ENCODE measurements around the gene TOM1.

TOM1 gene

DNA sequence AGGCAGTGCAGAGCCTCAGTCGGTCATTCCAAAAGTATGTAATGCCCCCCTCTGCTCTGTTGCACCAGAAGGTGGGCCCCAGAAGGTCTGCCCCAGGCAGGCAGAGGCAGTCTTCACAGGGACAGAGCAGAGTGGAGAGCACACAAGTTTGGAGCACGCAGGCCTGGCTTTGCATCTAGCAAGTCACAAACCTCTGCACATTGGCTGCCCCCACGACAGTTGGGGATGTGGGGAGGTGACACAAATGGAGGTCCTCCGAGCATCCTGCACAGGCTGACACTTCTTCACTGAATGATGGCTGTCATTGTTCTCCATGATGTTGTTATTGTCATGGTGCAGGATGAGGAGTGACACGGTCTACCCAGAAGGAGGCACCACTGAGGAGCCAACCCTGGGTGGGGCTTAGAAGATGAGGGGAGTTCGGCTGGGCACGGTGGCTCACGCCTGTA is 11.9 kb downstream of the TOM1 start:
- ATAC-seq (replicated peaks) (no peak), DNase-seq (no peak)
- peak overlapping the region in 1 of 2 donors; percentile 3 for H3K4me3 Mint-ChIP-seq
- peaks cover 62 to 70% of the 10 kb centered on the region in 2 donors for H3K4me1 Mint-ChIP-seq (ENCODE audit: low read depth in 2 of 2)
- H3K9me3 Mint-ChIP-seq: no peaks in the 10 kb centered on the region
- peaks cover 22% of the 10 kb centered on the region for H3K36me3 Mint-ChIP-seq (ENCODE audit: insufficient read depth)
- H3K27ac Mint-ChIP-seq: peak overlapping the region in 1 of 2 donors; percentile 5
- H3K27me3 Mint-ChIP-seq: no peaks in the 10 kb centered on the region

DNA sequence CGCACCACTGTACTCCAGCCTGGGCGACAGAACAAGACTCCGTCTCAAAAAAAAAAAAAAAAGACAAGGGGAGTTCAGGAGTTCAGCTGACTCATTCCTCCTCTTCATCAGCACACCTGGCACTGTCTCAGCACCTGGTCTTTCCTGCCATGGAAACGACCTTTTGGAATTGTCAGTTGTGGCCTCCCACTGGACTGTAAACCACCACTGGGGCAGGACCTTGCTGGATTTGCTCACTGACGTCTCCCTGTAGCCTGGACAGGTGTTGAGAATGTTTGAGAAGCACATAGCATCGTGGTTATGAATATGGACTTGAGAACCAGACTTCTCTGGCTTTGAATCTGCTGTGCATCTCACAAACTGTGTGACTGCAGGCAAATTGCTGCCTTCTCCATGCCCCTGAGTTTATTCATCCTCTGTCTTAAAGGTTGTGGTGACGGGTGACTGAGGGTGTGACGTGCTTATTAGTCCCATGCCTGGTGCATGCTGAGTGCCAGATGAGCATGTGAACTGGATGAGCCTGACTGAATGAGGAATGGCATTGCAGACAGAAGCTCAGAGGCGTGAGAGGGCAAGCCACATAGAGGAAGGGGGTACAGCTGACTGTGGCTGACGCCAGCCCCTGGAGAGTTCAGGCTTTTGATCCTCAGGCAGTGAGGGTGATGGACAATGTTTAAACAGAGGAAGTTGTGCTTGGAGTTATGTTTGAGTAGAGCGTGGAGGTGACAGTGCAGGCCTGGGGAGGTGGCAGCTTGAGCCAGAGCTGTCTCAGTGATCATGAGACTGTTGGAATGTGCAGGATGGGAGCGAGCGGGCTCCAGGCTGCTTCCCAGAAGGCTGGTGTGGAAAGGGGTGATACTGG is 12.7 kb downstream of the TOM1 start:
- H3K27me3 Mint-ChIP-seq: no peaks in the 10 kb centered on the region
- peak overlapping the region; percentile 5 to 51 for H3K27ac Mint-ChIP-seq
- peaks cover 21% of the 10 kb centered on the region for H3K36me3 Mint-ChIP-seq (ENCODE audit: insufficient read depth)
- ATAC-seq (replicated peaks) (no peak), DNase-seq (no peak)
- no peaks in the 10 kb centered on the region for H3K9me3 Mint-ChIP-seq
- no peak overlapping the region for H3K4me3 Mint-ChIP-seq
- H3K4me1 Mint-ChIP-seq (ENCODE audit: low read depth in 2 of 2): peaks cover 54 to 64% of the 10 kb centered on the region in 2 donors

GRCh38 chr22:35313311-35314121 is 13.8 kb downstream of the TOM1 start:
- no peak for DNase-seq
- peaks cover 45 to 56% of the 10 kb centered on the region in 2 donors for H3K4me1 Mint-ChIP-seq (ENCODE audit: low read depth in 2 of 2)
- no peak overlapping the region for H3K4me3 Mint-ChIP-seq
- ATAC-seq (replicated peaks): no peak
- H3K27me3 Mint-ChIP-seq: no peaks in the 10 kb centered on the region
- peaks cover 31% of the 10 kb centered on the region for H3K36me3 Mint-ChIP-seq (ENCODE audit: insufficient read depth)
- H3K9me3 Mint-ChIP-seq: no peaks in the 10 kb centered on the region
- H3K27ac Mint-ChIP-seq: no peak overlapping the region

DNA sequence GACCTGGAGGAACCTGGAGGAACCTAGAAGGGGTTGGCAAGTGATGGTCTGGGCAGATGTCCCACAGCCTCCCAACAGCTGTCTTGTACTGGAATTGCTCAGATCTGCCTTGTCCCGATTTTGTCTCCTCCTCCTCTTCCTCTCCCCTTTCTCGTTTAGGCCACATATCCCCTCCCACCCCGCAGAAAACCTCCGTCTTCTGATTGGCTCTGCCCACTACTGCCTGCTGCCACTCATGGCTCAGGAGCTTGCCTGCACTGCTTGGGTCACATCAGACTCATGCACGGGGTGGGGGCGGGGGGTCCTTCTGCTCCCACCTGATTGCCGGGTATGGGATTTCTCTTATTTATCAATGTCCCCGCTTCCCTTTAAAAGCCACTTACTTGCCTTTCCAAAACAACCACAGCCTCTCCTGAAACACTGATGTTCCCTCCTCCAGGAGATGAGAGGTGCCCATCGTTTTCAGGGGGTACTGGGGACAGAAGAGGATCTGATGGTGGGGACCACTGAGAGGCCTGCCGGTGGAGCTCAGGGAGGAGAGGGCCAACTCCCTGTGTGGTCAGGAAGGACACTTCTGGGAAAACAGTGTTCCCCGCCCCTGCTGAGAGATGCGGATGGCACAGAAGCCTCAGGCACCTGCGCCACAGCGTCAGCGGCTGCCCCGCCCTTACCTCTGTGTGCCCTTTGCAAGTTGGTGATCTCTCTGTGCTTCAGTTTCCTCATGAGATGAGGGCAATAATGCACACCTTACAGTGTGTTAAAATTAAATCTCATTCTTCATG is 14.7 kb downstream of the TOM1 start:
- no peak overlapping the region for H3K4me3 Mint-ChIP-seq
- peaks cover 37 to 48% of the 10 kb centered on the region in 2 donors for H3K4me1 Mint-ChIP-seq (ENCODE audit: low read depth in 2 of 2)
- H3K36me3 Mint-ChIP-seq (ENCODE audit: insufficient read depth): peaks cover 33% of the 10 kb centered on the region
- H3K27me3 Mint-ChIP-seq: no peaks in the 10 kb centered on the region
- ATAC-seq (replicated peaks) (no peak), DNase-seq (no peak)
- H3K27ac Mint-ChIP-seq: peak overlapping the region; percentile 39 to 75
- no peaks in the 10 kb centered on the region for H3K9me3 Mint-ChIP-seq

DNA sequence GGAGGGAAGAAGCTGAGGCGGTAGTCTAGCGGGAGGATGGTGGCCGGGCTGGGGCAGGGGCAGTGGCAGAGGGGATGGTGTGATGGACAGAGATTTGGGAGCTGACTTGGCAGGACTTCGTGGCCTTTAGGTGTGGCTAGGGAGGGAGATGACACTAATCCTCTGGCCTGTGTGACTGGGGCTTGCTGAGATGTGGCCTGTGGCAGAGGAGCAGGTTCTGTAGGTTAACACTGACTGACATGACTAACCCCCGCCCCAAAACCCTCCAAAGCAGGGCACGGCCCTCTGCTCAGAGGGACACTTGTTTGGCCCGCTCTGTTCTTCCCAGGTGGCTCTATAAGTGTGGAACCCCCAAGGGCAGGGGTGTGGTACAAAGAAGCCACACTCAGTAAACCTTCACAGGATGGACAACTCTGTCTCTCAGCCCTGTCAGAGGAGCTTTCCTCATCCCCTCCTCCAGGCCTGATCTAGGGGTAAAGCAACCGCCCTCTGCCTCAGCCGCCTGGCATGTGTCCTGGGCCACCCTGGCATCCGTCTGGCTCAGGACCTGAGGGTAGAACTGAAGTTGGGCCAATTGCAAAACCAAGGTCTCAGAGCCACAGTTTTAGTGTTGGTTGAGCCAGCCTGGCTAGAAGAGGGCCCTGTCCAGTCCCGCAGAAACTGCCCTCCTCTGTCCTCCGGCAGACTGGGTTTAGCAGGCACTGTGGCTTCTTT is 15.6 kb downstream of the TOM1 start:
- no peak for DNase-seq
- H3K4me3 Mint-ChIP-seq: no peak overlapping the region
- H3K9me3 Mint-ChIP-seq: no peaks in the 10 kb centered on the region
- H3K27me3 Mint-ChIP-seq: no peaks in the 10 kb centered on the region
- ATAC-seq (replicated peaks): no peak
- peak overlapping the region; percentile 12 to 39 for H3K27ac Mint-ChIP-seq
- H3K36me3 Mint-ChIP-seq (ENCODE audit: insufficient read depth): peaks cover 38% of the 10 kb centered on the region
- peaks cover 29 to 41% of the 10 kb centered on the region in 2 donors for H3K4me1 Mint-ChIP-seq (ENCODE audit: low read depth in 2 of 2)

DNA sequence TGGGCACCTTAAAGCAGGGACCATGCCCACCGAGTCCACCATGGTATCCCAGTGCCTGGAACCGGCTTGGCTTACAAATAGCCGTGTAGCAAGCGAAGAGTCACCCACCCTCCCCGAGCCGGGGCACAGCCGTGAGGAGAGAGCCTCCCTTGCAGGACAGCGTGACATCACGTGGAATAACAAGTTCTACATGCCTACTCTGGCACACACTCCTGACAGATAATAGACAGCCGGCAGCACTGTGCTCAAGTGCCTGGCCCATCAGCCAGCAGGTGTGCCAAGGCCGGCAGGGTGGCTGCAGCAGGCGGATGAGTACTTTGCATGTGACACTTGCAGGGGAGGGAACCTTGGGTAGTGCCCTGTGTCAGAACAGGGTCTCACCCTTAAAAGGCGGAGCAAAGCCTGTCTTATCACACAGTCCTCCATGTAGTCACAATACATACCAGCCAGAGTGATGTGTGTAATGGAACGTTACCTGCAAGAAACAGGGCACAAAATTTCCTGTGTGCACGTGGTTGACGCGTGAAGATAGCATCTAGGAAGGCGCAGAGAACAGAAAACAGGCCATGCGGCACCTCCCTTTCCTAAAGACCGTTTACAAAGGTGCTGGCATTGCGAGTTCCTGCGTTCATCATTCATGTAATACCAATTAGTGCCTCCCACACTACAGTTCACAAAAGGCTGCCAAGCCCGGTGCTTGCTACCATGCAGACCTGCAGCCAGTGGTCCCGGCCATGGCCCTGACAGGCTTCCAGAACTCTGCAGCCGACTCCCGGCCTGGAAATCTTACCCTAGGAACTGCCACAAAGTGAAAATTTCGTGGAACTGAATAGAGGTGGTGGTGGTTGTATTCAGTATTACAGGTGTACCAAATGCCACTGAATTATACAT is 16.4 kb downstream of the TOM1 start:
- ATAC-seq (replicated peaks): peak; percentile 23
- H3K9me3 Mint-ChIP-seq: no peaks in the 10 kb centered on the region
- H3K4me3 Mint-ChIP-seq: no peak overlapping the region
- H3K4me1 Mint-ChIP-seq (ENCODE audit: low read depth in 2 of 2): peaks cover 20 to 33% of the 10 kb centered on the region in 2 donors
- no peak for DNase-seq
- H3K36me3 Mint-ChIP-seq (ENCODE audit: insufficient read depth): peaks cover 41% of the 10 kb centered on the region
- H3K27ac Mint-ChIP-seq: peak overlapping the region; percentile 3 to 12
- no peaks in the 10 kb centered on the region for H3K27me3 Mint-ChIP-seq

GRCh38 chr22:35316751-35317150 is 17.1 kb downstream of the TOM1 start:
- H3K27ac Mint-ChIP-seq: no peak overlapping the region
- H3K9me3 Mint-ChIP-seq: no peaks in the 10 kb centered on the region
- ATAC-seq (replicated peaks): no peak
- H3K4me3 Mint-ChIP-seq: no peak overlapping the region
- peaks cover 41% of the 10 kb centered on the region for H3K36me3 Mint-ChIP-seq (ENCODE audit: insufficient read depth)
- H3K27me3 Mint-ChIP-seq: no peaks in the 10 kb centered on the region
- DNase-seq: no peak
- H3K4me1 Mint-ChIP-seq (ENCODE audit: low read depth in 2 of 2): peaks cover 18 to 27% of the 10 kb centered on the region in 2 donors

DNA sequence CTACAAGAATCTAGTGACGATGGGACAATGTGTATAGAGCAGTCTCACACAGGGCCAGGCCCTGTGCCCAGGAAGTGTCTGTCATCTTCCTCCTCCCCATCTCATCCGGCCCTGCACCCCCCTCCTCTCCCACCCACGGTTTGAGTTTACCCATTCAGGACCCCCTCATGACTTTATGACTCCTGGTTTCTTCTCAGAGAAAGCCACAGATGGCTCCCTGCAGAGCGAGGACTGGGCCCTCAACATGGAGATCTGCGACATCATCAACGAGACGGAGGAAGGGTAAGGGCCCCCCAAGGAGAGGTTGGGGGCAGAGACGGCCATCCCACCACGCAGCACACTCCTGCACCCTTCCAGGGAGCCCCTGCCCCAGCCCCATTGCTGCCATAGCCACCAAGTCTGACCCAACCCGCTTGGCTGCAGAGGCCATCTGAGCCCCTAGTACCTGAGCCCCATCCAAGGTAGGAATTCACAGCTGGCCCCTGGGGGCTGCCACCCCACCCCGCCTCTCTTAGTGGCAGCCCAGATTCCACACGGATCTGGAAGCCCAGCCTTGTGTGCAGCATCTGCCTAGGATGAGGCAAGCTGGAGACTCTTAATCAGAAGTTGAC is 18.1 kb downstream of the TOM1 start:
- Mint-ChIP-seq H3K4me3 (no peak overlapping the region), H3K4me1 (ENCODE audit: low read depth in 2 of 2) (peaks cover 12 to 21% of the 10 kb centered on the region in 2 donors), H3K9me3 (no peaks in the 10 kb centered on the region), H3K27ac (peak overlapping the region in 1 of 2 donors; percentile 3), H3K36me3 (ENCODE audit: insufficient read depth) (peaks cover 48% of the 10 kb centered on the region), H3K27me3 (no peaks in the 10 kb centered on the region)
- DNase-seq (no peak), ATAC-seq (replicated peaks) (no peak)

DNA sequence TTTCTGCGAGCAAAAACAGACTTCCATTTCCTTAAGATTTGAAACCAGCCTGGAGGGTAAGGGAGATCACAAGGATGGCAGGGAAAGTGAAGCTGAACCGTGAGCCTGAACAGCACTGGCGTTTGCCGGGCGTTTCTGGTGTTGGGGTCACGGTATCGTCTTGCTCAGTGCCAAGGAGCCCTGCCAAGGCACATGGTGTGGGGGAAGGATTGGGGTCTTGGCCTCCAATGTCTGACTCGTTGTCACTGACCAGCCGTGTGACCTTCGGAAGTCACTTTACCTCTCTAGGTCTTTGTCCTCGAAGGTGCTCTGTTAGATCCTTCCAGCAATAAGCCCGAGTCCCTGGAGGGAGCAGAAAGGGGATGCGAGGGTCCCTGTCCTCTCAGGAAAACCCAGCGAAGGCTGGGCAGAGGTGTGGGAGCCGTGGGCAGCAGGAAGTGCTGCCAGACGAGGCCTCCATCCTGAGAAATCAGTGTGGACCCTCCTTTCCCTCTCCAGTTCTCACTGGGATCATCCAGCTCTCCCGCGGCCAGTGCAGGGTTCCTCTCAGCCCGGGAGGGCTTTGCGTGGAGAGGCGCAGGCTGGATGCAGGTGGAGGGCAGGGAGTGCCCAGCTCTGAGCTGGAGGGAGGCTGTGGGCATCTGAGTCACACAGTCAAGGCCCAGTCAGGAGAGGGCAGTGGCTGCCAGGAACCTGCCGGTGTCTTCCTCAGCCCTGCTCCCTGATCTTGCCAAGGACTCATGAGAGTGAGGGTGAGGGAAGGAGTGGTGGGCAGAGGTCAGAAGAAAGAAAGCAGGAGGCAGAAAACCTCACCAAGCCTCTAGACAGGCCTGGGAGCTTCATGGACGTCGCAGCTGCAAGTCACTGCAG is 18.9 kb downstream of the TOM1 start:
- no peaks in the 10 kb centered on the region for H3K9me3 Mint-ChIP-seq
- H3K36me3 Mint-ChIP-seq (ENCODE audit: insufficient read depth): peaks cover 55% of the 10 kb centered on the region
- peak overlapping the region in 1 of 2 donors; percentile 3 for H3K27ac Mint-ChIP-seq
- H3K4me3 Mint-ChIP-seq: no peak overlapping the region
- peaks cover 11 to 17% of the 10 kb centered on the region in 2 donors for H3K4me1 Mint-ChIP-seq (ENCODE audit: low read depth in 2 of 2)
- ATAC-seq (replicated peaks) (no peak), DNase-seq (no peak)
- no peaks in the 10 kb centered on the region for H3K27me3 Mint-ChIP-seq

- Mint-ChIP-seq H3K9me3 (no peaks in the 10 kb centered on the region), H3K4me3 (no peak overlapping the region), H3K27ac (peak overlapping the region in 1 of 2 donors; percentile 23), H3K27me3 (no peaks in the 10 kb centered on the region), H3K4me1 (ENCODE audit: low read depth in 2 of 2) (peaks cover 8 to 14% of the 10 kb centered on the region in 2 donors), H3K36me3 (ENCODE audit: insufficient read depth) (peaks cover 64% of the 10 kb centered on the region)
- ATAC-seq (replicated peaks) (no peak), DNase-seq (no peak)
Observed at GRCh38 chr22:35319244-35319985, 19.7 kb downstream of the TOM1 start.
